PFSK-1 (cell line): Measurements from ENCODE around the gene NOP14.

ENCODE experiments used
- FOXP2 ChIP-seq: optimal IDR thresholded peaks from 2 replicates; pipeline ENCODE3; 2011; ENCODE audit warnings: borderline replicate concordance, control low read depth, inconsistent platforms; ENCODE audit not compliant: insufficient read depth; ENCODE audit errors: extremely low read length, extremely low read depth
- POLR2AphosphoS5 ChIP-seq: IDR thresholded peaks from 2 replicates; pipeline ENCODE4 v1.6.1; 2012; ENCODE audit warnings: low read depth, mild to moderate bottlenecking, control low read depth, low read length, moderate library complexity
- REST ChIP-seq, 2 experiments: IDR thresholded peaks; 2 replicates each; pipeline versions ENCODE4 v1.6.1 to v1.8.0; 2011 to 2012; ENCODE audit warnings: low read depth in 2 of 2, low read length in 2 of 2, control low read depth in 1 of 2, inconsistent platforms in 1 of 2, mild to moderate bottlenecking in 1 of 2, moderate library complexity in 1 of 2; ENCODE audit not compliant: insufficient read depth in 1 of 2
- SIN3A ChIP-seq: IDR thresholded peaks from 2 replicates; pipeline ENCODE4 v1.6.1; 2012; ENCODE audit warnings: mild to moderate bottlenecking, low read length, moderate library complexity, borderline replicate concordance; ENCODE audit not compliant: insufficient read depth
- TAF1 ChIP-seq: IDR thresholded peaks from 2 replicates; pipeline ENCODE4 v1.6.1; 2012; ENCODE audit warnings: low read length, control low read depth, borderline replicate concordance; ENCODE audit not compliant: insufficient read depth

The NOP14 gene

DNA sequence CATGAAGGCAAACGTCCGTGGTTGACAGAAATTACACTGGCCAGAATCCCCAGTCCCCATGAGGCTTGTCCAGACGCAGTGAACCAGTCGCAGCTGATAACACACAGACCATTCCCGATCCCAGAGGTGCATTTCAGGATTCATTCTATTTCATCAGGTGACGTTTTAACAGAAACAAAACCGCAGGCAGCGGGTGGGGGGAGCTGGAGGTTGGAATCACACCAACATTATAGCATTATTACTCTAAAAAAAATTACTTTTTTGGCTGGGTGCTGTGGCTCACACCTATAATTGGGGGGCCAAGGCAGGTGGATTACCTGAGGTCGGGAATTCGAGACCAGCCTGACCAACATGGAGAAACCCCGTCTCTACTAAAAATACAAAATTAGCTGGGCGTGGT, 25.2 kb downstream of the NOP14 start:
- no peak for TF ChIP-seq TAF1
- no peak for TF ChIP-seq FOXP2
- TF ChIP-seq REST (IDR thresholded peaks at IDR 0.05; ENCODE audit: insufficient read depth in 1 of 2, low read depth in 2 of 2, low read length in 2 of 2): no peak
- TF ChIP-seq SIN3A: no peak
- no peak for TF ChIP-seq POLR2AphosphoS5

DNA sequence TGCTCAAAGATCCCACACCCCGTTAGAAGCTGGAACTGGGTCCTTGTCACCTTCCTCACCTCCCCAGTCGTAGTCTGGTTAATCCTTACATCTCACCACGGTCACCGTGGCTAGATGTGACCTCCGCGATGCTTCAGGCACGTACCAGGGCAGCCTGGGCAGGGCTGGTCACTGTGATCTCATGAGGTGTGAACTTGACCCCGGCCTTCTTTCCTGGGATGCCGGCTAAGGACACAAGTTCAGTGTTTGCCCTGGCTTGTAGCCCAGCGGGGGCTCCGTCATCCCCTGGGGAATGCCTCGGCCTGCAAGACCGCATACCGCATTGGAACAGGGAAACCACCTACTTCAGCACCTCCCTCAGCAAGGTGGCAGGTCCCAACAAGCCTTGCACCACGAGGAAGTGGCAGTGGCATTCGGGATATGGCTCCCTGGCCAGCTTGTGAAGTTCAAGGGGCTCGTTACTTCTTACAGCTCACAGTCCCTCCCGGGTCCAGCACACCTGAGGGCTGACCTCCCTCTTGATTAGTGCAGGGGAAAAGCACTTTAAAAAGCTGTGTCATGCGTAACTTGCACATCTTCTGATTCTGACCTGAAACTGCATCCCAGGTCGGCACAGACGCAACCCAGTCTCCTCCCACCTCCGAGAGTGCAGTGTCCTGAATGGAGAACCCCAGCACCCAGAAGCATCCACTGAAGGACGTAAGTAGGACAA, 25.9 kb downstream of the NOP14 start:
- TF ChIP-seq POLR2AphosphoS5 (no peak), FOXP2 (no peak), TAF1 (no peak), SIN3A (no peak), REST (IDR thresholded peaks at IDR 0.05; ENCODE audit: insufficient read depth in 1 of 2, low read depth in 2 of 2, low read length in 2 of 2) (no peak)

DNA sequence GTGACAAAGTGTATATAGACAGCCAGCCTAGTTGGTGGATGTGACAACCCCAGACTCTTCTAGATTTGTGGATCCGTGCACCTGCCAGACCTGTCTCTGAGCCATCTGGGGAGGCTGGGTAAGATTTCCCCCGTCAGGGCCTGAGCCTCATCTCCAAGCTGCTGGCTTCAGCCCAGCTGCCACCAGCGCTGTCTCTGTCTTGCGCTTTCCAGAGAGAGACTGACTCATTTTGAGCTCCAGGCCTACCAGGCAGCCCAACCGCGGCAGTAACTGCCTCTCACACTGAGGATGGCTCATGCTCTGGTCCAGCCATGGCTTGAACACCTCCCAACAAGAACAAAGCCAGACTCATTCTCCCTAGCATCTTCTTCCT, 26.4 kb downstream of the NOP14 start:
- TF ChIP-seq SIN3A: no peak
- TF ChIP-seq TAF1: no peak
- no peak for TF ChIP-seq FOXP2

- TF ChIP-seq REST (IDR thresholded peaks at IDR 0.05; ENCODE audit: insufficient read depth in 1 of 2, low read depth in 2 of 2, low read length in 2 of 2) (no peak), SIN3A (no peak), TAF1 (no peak), FOXP2 (no peak), POLR2AphosphoS5 (no peak; the same call in 1 of the 2 replicates)
Measured at GRCh38 chr4:2935762-2936743, 27.2 kb downstream of the NOP14 start.

GRCh38 chr4:2934813-2935761, 28.1 kb downstream of the NOP14 start:
- TF ChIP-seq TAF1 (peak; percentile 96; the same call in 1 of the 2 replicates), FOXP2 (no peak), POLR2AphosphoS5 (peak; percentile 91), SIN3A (peak; percentile 95; the same call in 1 of the 2 replicates), REST (IDR thresholded peaks at IDR 0.05; ENCODE audit: insufficient read depth in 1 of 2, low read depth in 2 of 2, low read length in 2 of 2) (peak in 1 of 2 experiments; percentile 69; a peak in 2 of 4 replicates)
